HepG2 (cell line): ENCODE data around the gene TBXA2R. TPM values are rescaled to one million over a fixed set of nuclear protein-coding genes. Genes with fewer than 3 reads are reported as not detected.

Experiments
- ATAC-seq: fragments of 200-7000 bp; cut with Tn5 transposase; 3 replicates; pipeline ENCODE4 v1.9.1; 2020; ENCODE audit warnings: mild to moderate bottlenecking, moderate library complexity
- BruUV-seq: library from RNA; stranded (reverse); fragments of 400-500 nt; replicated peaks from 2 replicates; lab custom pipeline; 2021; lab: Mats Ljungman, UMichigan
- CTCF ChIA-PET: fragments of 300-600 bp; formaldehyde crosslinking; extraction: SDS; loops from one replicate; lab custom pipeline; 2021; ENCODE audit warnings: low total read pairs, inconsistent platforms, low intra/inter-chr PET ratio; lab: Yijun Ruan, JAX
- POLR2A ChIA-PET: fragments of 350-600 bp; sonication (Branson Sonifier 250); formaldehyde crosslinking; loops from one replicate; lab custom pipeline; 2020; ENCODE audit warnings: antibody characterized with exemption, inconsistent platforms; lab: Yijun Ruan, JAX
- DNase-seq: peaks from one replicate; pipeline ENCODE4 v3.0.0-alpha.2; 2015; ENCODE audit warnings: low spot score
- FAIRE-seq: peaks from 3 replicates; lab custom pipeline; 2011; peaks lifted over from hg19 to GRCh38; lab: Jason Lieb, UNC
- H2AFZ ChIP-seq: one replicate; pipeline ENCODE4 v1.6.1; 2011; ENCODE audit warnings: low read length, inconsistent platforms
- H3K27ac ChIP-seq: fragments of 300-600 bp; 3 replicates; pipeline ENCODE4 v1.8.0; 2011; ENCODE audit warnings: mixed run types, mild to moderate bottlenecking, mixed read lengths, low read length, inconsistent platforms; ENCODE audit not compliant: insufficient read depth; ENCODE audit errors: extremely low read length
- H3K27me3 ChIP-seq, 2 experiments: fragments of 200-600 bp in 1 of 2; 2 replicates in 1 of 2; 3 replicates in 1 of 2; pipeline versions ENCODE4 v1.6.0 to v1.8.0; 2011; ENCODE audit warnings: low read length in 2 of 2, mild to moderate bottlenecking in 2 of 2, moderate library complexity in 2 of 2, inconsistent platforms in 1 of 2; ENCODE audit not compliant: insufficient read depth in 2 of 2, control insufficient read depth in 1 of 2
- H3K36me3 ChIP-seq, 2 experiments: fragments of 200-600 bp in 1 of 2; replicated peaks in 1 of 2; 2 replicates in 1 of 2; 3 replicates in 1 of 2; pipeline versions ENCODE4 v1.5.1 to v1.8.0; 2011; ENCODE audit warnings: low read length in 2 of 2, inconsistent platforms in 1 of 2; ENCODE audit not compliant: insufficient read depth in 2 of 2, control insufficient read depth in 1 of 2
- H3K4me1 ChIP-seq: 2 replicates; pipeline ENCODE4 v1.5.1; 2012; ENCODE audit warnings: low read length, inconsistent platforms; ENCODE audit not compliant: insufficient read depth
- H3K4me2 ChIP-seq: 2 replicates; pipeline ENCODE4 v1.6.0; 2011; ENCODE audit warnings: low read depth, low read length, inconsistent platforms
- H3K4me3 ChIP-seq, 3 experiments: fragments of 200-600 bp in 1 of 3; sonication (generic), shearing (Covaris generic) in 1 of 3; replicated peaks in 1 of 3; 2 replicates each; pipeline ENCODE4 v1.5.1; 2011 to 2016; ENCODE audit warnings: low read length in 3 of 3, inconsistent platforms in 2 of 3, low read depth in 2 of 3, mild to moderate bottlenecking in 2 of 3, control low read depth in 1 of 3, mixed read lengths in 1 of 3; ENCODE audit not compliant: insufficient read depth in 1 of 3
- H3K79me2 ChIP-seq: one replicate; pipeline ENCODE4 v1.6.1; 2011; ENCODE audit warnings: low read length, inconsistent platforms; ENCODE audit not compliant: insufficient read depth
- H3K9ac ChIP-seq: 2 replicates; pipeline ENCODE4 v1.6.0; 2011; ENCODE audit warnings: mild to moderate bottlenecking, low read depth, low read length, inconsistent platforms; ENCODE audit not compliant: insufficient read depth
- H3K9me3 ChIP-seq: 2 replicates; pipeline ENCODE4 v1.5.1; 2012; ENCODE audit warnings: mild to moderate bottlenecking, low read length
- H4K20me1 ChIP-seq: 2 replicates; pipeline ENCODE4 v1.6.0; 2011; ENCODE audit warnings: inconsistent platforms, mild to moderate bottlenecking, low read length, moderate library complexity; ENCODE audit not compliant: insufficient read depth
- AGO2 ChIP-seq: fragments of 200-400 bp; formaldehyde crosslinking; optimal IDR thresholded peaks from 2 replicates; pipeline ENCODE3; 2017; ENCODE audit warnings: mild to moderate bottlenecking, low read depth, low read length, moderate library complexity
- ATF4 ChIP-seq, 2 experiments: fragments of 450-650 bp in 1 of 2; sonication (generic) in 1 of 2; formaldehyde crosslinking; IDR thresholded peaks; 2 replicates each; pipeline versions ENCODE4 v1.5.0 to v1.8.0; 2020 to 2022; ENCODE audit warnings: mild to moderate bottlenecking in 1 of 2, missing genetic modification reagents in 1 of 2
- BRCA1 ChIP-seq: sonication (generic); formaldehyde crosslinking; IDR thresholded peaks from 2 replicates; pipeline ENCODE4 v1.4.0; 2020; ENCODE audit warnings: missing genetic modification reagents
- HIVEP1 ChIP-seq: sonication (generic); formaldehyde crosslinking; IDR thresholded peaks from 2 replicates; pipeline ENCODE4 v1.4.0; 2020; ENCODE audit warnings: mild to moderate bottlenecking, missing genetic modification reagents
- HNRNPLL ChIP-seq: fragments of 200-400 bp; formaldehyde crosslinking; IDR thresholded peaks from 2 replicates; pipeline ENCODE4 v1.6.1; 2017; ENCODE audit warnings: mild to moderate bottlenecking, low read depth, low read length; ENCODE audit not compliant: poor library complexity, severe bottlenecking
- KLF16 ChIP-seq, 2 experiments: sonication (generic) in 1 of 2; formaldehyde crosslinking in 1 of 2; IDR thresholded peaks; 2 replicates each; pipeline versions ENCODE4 v1.6.1 to v1.8.0; 2016 to 2023; ENCODE audit warnings: missing genetic modification reagents in 2 of 2, missing compliant biosample characterization in 1 of 2
- ZBTB14 ChIP-seq: sonication (generic); formaldehyde crosslinking; IDR thresholded peaks from 2 replicates; pipeline ENCODE4 v1.4.0; 2020; ENCODE audit warnings: missing genetic modification reagents
- ZNF121 ChIP-seq: sonication (generic); formaldehyde crosslinking; IDR thresholded peaks from 2 replicates; pipeline ENCODE4 v1.5.0; 2020; ENCODE audit warnings: mild to moderate bottlenecking, missing genetic modification reagents
- ZNF670 ChIP-seq: sonication (generic); formaldehyde crosslinking; IDR thresholded peaks from 2 replicates; pipeline ENCODE4 v1.8.0; 2022; ENCODE audit warnings: mild to moderate bottlenecking, missing genetic modification reagents, borderline replicate concordance
- WGBS: methylation state at CpG from one replicate; pipeline ENCODE4 v1.1.6; 2017; ENCODE audit warnings: low lambda C conversion rate; 5-methylcytosine and 5-hydroxymethylcytosine counted together
- in situ Hi-C: cut with HindIII; loops from 2 replicates; pipeline ENCODE4 v1.10.0; 2017; ENCODE audit warnings: low pct_unique_long_range_greater_than_20kb; ENCODE audit not compliant: extremely low pct_ligation_motif_present
- intact Hi-C: fragments of 100-400 bp; cut with micrococcal nuclease; formaldehyde crosslinking; loops from one replicate; pipeline ENCODE4 v1.10.0; 2022; ENCODE audit not compliant: unreplicated experiment
- polyA plus RNA-seq, 8 experiments: library from polyadenylated mRNA; depleted of rRNA in 3 of 8; stranded (reverse) in 7 of 8; unstranded in 1 of 8; fragments of >200 nt; fragmentation: Illumina TruSeq in 4 of 8; extraction: Trizol in 4 of 8; gene quantifications; 2 replicates each; pipeline versions ENCODE4 v1.2.1 to v1.2.3, GENCODE V29; 2011 to 2016; ENCODE audit warnings: low read depth in 4 of 8, missing spikeins in 1 of 8, mixed read lengths in 1 of 8; ENCODE audit not compliant: insufficient read depth in 1 of 8
- total RNA-seq, 5 experiments: library from RNA; depleted of rRNA; stranded (reverse); fragments of >200 nt; fragmentation: Illumina TruSeq; extraction: Trizol; gene quantifications; 2 replicates each; pipeline ENCODE4 v1.2.3, GENCODE V29; 2016; ENCODE audit warnings: low read depth in 1 of 5

Gene TBXA2R
- total and polyA plus RNA-seq, 2 of the 13 experiments (the other 11 are each of a cell fraction or from before 2014, with no cell fraction given) = 0.09 TPM; not detected in 1

DNA sequence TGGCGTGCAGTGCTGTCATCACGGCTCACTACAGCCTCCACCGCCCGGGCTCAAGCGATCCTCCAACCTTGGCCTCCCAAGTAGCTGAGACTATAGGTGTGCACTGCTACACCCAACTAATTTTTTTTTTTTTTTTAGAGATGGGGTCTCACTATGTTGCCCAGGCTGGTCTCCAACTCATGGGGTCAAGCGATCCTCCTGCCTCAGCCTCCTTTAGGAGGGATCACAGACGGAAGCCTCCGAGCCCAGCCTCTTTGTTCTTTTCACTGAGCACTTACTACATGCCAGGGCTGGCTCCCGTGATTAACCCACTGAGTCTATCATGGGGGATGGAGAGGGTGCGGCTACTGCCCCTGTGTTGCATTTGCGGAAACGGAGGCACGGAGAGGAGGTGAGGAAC is 32.8 kb upstream of the TBXA2R start:
- no peaks in the 10 kb centered on the region for H3K4me1 ChIP-seq
- 98% methylated on average over 13 of the region's 13 CpGs for WGBS
- in situ Hi-C loops (no loop called here), intact Hi-C loops (no loop called here)
- H3K9me3 ChIP-seq = no peaks in the 10 kb centered on the region
- no peaks in the 10 kb centered on the region for H3K27me3 ChIP-seq
- no peak for ATAC-seq
- H4K20me1 ChIP-seq = no peaks in the 10 kb centered on the region
- no peak for DNase-seq
- no peak for FAIRE-seq
- H3K4me2 ChIP-seq = no peak overlapping the region
- TF ChIP-seq BRCA1 (CRISPR knock-in tag) = no peak
- 0 out of 2 replicates have a peak, but pooled peaks have one; percentile 18 for TF ChIP-seq ZNF121 (CRISPR knock-in tag)
- H3K27ac ChIP-seq = no peak overlapping the region
- H3K79me2 ChIP-seq = no peaks in the 10 kb centered on the region
- H2AFZ ChIP-seq = no peak overlapping the region
- peaks cover 2 to 3% of the 10 kb centered on the region in 2 experiments; a peak in 2 of 5 replicates for H3K36me3 ChIP-seq
- no peak overlapping the region for H3K4me3 ChIP-seq
- POLR2A ChIA-PET = no interaction called here
- CTCF ChIA-PET = no interaction called here
- BruUV-seq = no TSS peak
- H3K9ac ChIP-seq = no peak overlapping the region

- Histone ChIP-seq H4K20me1 (no peaks in the 10 kb centered on the region), H3K27me3 (no peaks in the 10 kb centered on the region), H3K4me2 (no peak overlapping the region), H3K27ac (no peak overlapping the region), H3K9me3 (no peaks in the 10 kb centered on the region), H3K36me3 (peaks cover 2 to 3% of the 10 kb centered on the region in 2 experiments; a peak in 2 of 5 replicates), H3K9ac (no peak overlapping the region)
- in situ Hi-C loops = no loop called here
- ATAC-seq (no peak), DNase-seq (no peak)
- POLR2A ChIA-PET = no interaction called here
- CTCF ChIA-PET = no interaction called here
- intact Hi-C loops = no loop called here
- BruUV-seq = no TSS peak
- TF ChIP-seq ZNF670 (CRISPR knock-in tag) (no peak), AGO2 (peak; percentile 37), ATF4 (CRISPR knock-in tag; IDR thresholded peaks at IDR 0.05) (no peak), HNRNPLL (peak; percentile 47), HIVEP1 (CRISPR knock-in tag) (no peak), ZBTB14 (no peak), KLF16 (CRISPR knock-in tag; IDR thresholded peaks at IDR 0.05) (no peak)
- TF ChIP-seq, all 625 proteins: peak for 2
- FAIRE-seq = no peak
- 93% methylated on average over 28 of the region's 55 CpGs for WGBS
- Histone ChIP-seq H3K79me2 (no peaks in the 10 kb centered on the region), H2AFZ (no peak overlapping the region), H3K4me1 (no peaks in the 10 kb centered on the region), H3K4me3 (no peak overlapping the region)
These were observed 31.8 kb upstream of the TBXA2R start for GRCh38 chr19:3638208-3639193.
